ENCODE data around the gene TRIM44. TPM values are rescaled to one million over a fixed set of nuclear protein-coding genes. Genes with fewer than 3 reads are reported as not detected.

Gene TRIM44
- total and polyA plus RNA-seq, 2 donors (not counting 3 experiments of a cell fraction or from before 2014, with no cell fraction given): 31.7 to 72.0 TPM

- Histone ChIP-seq H3K27ac (ENCODE audit: insufficient read depth, low read depth, low read length) (no peak overlapping the region), H3K36me3 (ENCODE audit: control insufficient read depth in 2 of 2, extremely low read depth in 1 of 2, insufficient read depth in 2 of 2, low read length in 2 of 2) (no peaks in the 10 kb centered on the region), H3K27me3 (ENCODE audit: control insufficient read depth in 2 of 2, insufficient read depth in 2 of 2, low read length in 2 of 2) (peaks cover 6 to 19% of the 10 kb centered on the region in 2 experiments), H3K4me2 (ENCODE audit: insufficient read depth, low read length) (no peak overlapping the region), H3K9me3 (replicated peaks; ENCODE audit: control insufficient read depth, insufficient read depth, low read length) (no peaks in the 10 kb centered on the region), H3K9ac (replicated peaks; ENCODE audit: extremely low read depth, insufficient read depth, low read length) (no peak overlapping the region), H4K20me1 (replicated peaks; ENCODE audit: control insufficient read depth, extremely low read depth, insufficient read depth, low read length) (no peaks in the 10 kb centered on the region), H3K4me1 (ENCODE audit: control insufficient read depth, extremely low read depth, insufficient read depth, low read length) (peaks cover 4% of the 10 kb centered on the region), H3K9me1 (replicated peaks; ENCODE audit: control insufficient read depth, extremely low read depth, insufficient read depth, low read length) (no peaks in the 10 kb centered on the region), H3K4me3 (replicated peaks in 1 of 3; ENCODE audit: insufficient read depth in 1 of 3, low read depth in 1 of 3, low read length in 3 of 3) (no peak overlapping the region), H3K79me2 (ENCODE audit: control insufficient read depth, insufficient read depth, low read length) (no peaks in the 10 kb centered on the region), H2AFZ (ENCODE audit: low read depth, low read length) (no peak overlapping the region)
- intact Hi-C loops (cut with micrococcal nuclease): no loop called here
- FAIRE-seq (no peak), DNase-seq (ENCODE audit: low read depth, low spot score) (no peak)
- BruUV-seq (replicated peaks): no TSS peak
- CTCF ChIA-PET: no interaction called here
- no peak for TF ChIP-seq MYC (IDR thresholded peaks at IDR 0.05; ENCODE audit: low read depth, low read length)
- TF ChIP-seq POLR2A (IDR thresholded peaks at IDR 0.05; ENCODE audit: low read depth, low read length): no peak
- no peak for TF ChIP-seq GATA2 (IDR thresholded peaks at IDR 0.05; ENCODE audit: insufficient read depth, insufficient read length, low read depth, low read length)
- TF ChIP-seq EZH2 (IDR thresholded peaks at IDR 0.05; ENCODE audit: borderline replicate concordance, low read depth, low read length, severe bottlenecking): no peak
- TF ChIP-seq POLR2AphosphoS5 (IDR thresholded peaks at IDR 0.05; ENCODE audit: insufficient read depth, low read depth, low read length): no peak
- POLR2A ChIA-PET: no interaction called here
- dilution Hi-C loops (cut with MboI; ENCODE audit: extremely low pct_ligation_motif_present, low sequenced_read_pairs): no loop called here
Observed at GRCh38 chr11:35844579-35844978, 182.0 kb downstream of the TRIM44 start.

GRCh38 chr11:35845860-35846259 is 183.3 kb downstream of the TRIM44 start:
- ChIA-PET POLR2A (no interaction called here), CTCF (interaction anchor here (1.8 kb wide), 1 partner anchor 23 kb away, joined by 7 read pairs; no protein-coding TSS in a partner anchor)
- H3K36me3 ChIP-seq (ENCODE audit: control insufficient read depth in 2 of 2, extremely low read depth in 1 of 2, insufficient read depth in 2 of 2, low read length in 2 of 2): no peaks in the 10 kb centered on the region
- FAIRE-seq (no peak), DNase-seq (ENCODE audit: low read depth, low spot score) (no peak)
- BruUV-seq (replicated peaks): no TSS peak
- dilution Hi-C loops (cut with MboI; ENCODE audit: extremely low pct_ligation_motif_present, low sequenced_read_pairs) (no loop called here), intact Hi-C loops (cut with micrococcal nuclease) (no loop called here)
- no peaks in the 10 kb centered on the region for H3K9me3 ChIP-seq (replicated peaks; ENCODE audit: control insufficient read depth, insufficient read depth, low read length)
- H3K27ac ChIP-seq (ENCODE audit: insufficient read depth, low read depth, low read length): no peak overlapping the region
- H3K4me3 ChIP-seq (replicated peaks in 1 of 3; ENCODE audit: insufficient read depth in 1 of 3, low read depth in 1 of 3, low read length in 3 of 3): no peak overlapping the region
- H3K4me1 ChIP-seq (ENCODE audit: control insufficient read depth, extremely low read depth, insufficient read depth, low read length): no peaks in the 10 kb centered on the region
- H4K20me1 ChIP-seq (replicated peaks; ENCODE audit: control insufficient read depth, extremely low read depth, insufficient read depth, low read length): no peaks in the 10 kb centered on the region
- no peak overlapping the region for H3K9ac ChIP-seq (replicated peaks; ENCODE audit: extremely low read depth, insufficient read depth, low read length)
- H3K27me3 ChIP-seq (ENCODE audit: control insufficient read depth in 2 of 2, insufficient read depth in 2 of 2, low read length in 2 of 2): peaks cover 6 to 19% of the 10 kb centered on the region in 2 experiments
- TF ChIP-seq POLR2A (IDR thresholded peaks at IDR 0.05; ENCODE audit: low read depth, low read length) (no peak), MAX (IDR thresholded peaks at IDR 0.05; ENCODE audit: insufficient read depth, insufficient read length) (no peak), EZH2 (IDR thresholded peaks at IDR 0.05; ENCODE audit: borderline replicate concordance, low read depth, low read length, severe bottlenecking) (no peak), JUN (IDR thresholded peaks at IDR 0.05; ENCODE audit: borderline replicate concordance, insufficient read depth, insufficient read length, low read depth) (no peak), FOS (IDR thresholded peaks at IDR 0.05; ENCODE audit: borderline replicate concordance, insufficient read depth, low read length) (peak; percentile 18), GATA2 (IDR thresholded peaks at IDR 0.05; ENCODE audit: insufficient read depth, insufficient read length, low read depth, low read length) (no peak), MYC (IDR thresholded peaks at IDR 0.05; ENCODE audit: low read depth, low read length) (no peak)
- no peak overlapping the region for H3K4me2 ChIP-seq (ENCODE audit: insufficient read depth, low read length)
- H2AFZ ChIP-seq (ENCODE audit: low read depth, low read length): no peak overlapping the region
- no peaks in the 10 kb centered on the region for H3K9me1 ChIP-seq (replicated peaks; ENCODE audit: control insufficient read depth, extremely low read depth, insufficient read depth, low read length)
- no peaks in the 10 kb centered on the region for H3K79me2 ChIP-seq (ENCODE audit: control insufficient read depth, insufficient read depth, low read length)
